GM21423 (cell line): ENCODE measurements around the gene NBR1.
"Not testable (repeated sequence)": the region's sequence is repeated elsewhere in the genome, so short reads cannot be mapped to it uniquely, and the experiment has no call there.

Source experiments
- ATAC-seq: cut with Tn5 transposase; IDR thresholded peaks from one replicate; pipeline ENCODE4 v1.9.1; 2021; ENCODE audit warnings: mild to moderate bottlenecking, moderate library complexity; ENCODE audit not compliant: unreplicated experiment

The NBR1 gene

GRCh38 chr17:43170766-43171585 is at the start of gene NBR1:
Gene NBR1, plus strand, starts transcription at chr17:43171214. Its CDS starts 4,586 bp downstream, at chr17:43175800.
- peak; percentile 72 for ATAC-seq

- ATAC-seq, result peak; percentile 98
Measured at GRCh38 chr17:43125133-43125966, 45.7 kb upstream of the NBR1 start, which contains the start of gene BRCA1. Gene BRCA1, minus strand, starts transcription at chr17:43125364. Its CDS starts 1,268 bp downstream, at chr17:43124096.

GRCh38 chr17:43125967-43126910 is 44.8 kb upstream of the NBR1 start:
- ATAC-seq, result no peak

- no peak for ATAC-seq
Measured at GRCh38 chr17:43126911-43127290, 44.1 kb upstream of the NBR1 start.

GRCh38 chr17:43127333-43127876 is 43.6 kb upstream of the NBR1 start:
- ATAC-seq, result not testable (repeated sequence)

GRCh38 chr17:43129671-43130010 is 41.4 kb upstream of the NBR1 start:
- no peak for ATAC-seq

GRCh38 chr17:43132117-43132516 is 38.9 kb upstream of the NBR1 start:
- no peak for ATAC-seq

GRCh38 chr17:43133439-43133838 is 37.6 kb upstream of the NBR1 start:
- not testable (repeated sequence) for ATAC-seq

- ATAC-seq, result no peak
Measured at GRCh38 chr17:43134774-43135453, 36.1 kb upstream of the NBR1 start.

- ATAC-seq, result no peak
Measured at GRCh38 chr17:43135454-43135819, 35.6 kb upstream of the NBR1 start.

GRCh38 chr17:43136574-43136973 is 34.4 kb upstream of the NBR1 start:
- ATAC-seq, result not testable (repeated sequence)

- ATAC-seq, result not testable (repeated sequence)
Measured at GRCh38 chr17:43138531-43138930, 32.5 kb upstream of the NBR1 start.

GRCh38 chr17:43140396-43141332 is 30.4 kb upstream of the NBR1 start:
- ATAC-seq, result no peak

GRCh38 chr17:43142153-43142552 is 28.9 kb upstream of the NBR1 start:
- no peak for ATAC-seq

- no peak for ATAC-seq
Measured at GRCh38 chr17:43143201-43143600, 27.8 kb upstream of the NBR1 start.

- ATAC-seq, result no peak
Measured at GRCh38 chr17:43146649-43147048, 24.4 kb upstream of the NBR1 start.

GRCh38 chr17:43151880-43152456 is 19.0 kb upstream of the NBR1 start:
- no peak for ATAC-seq

- ATAC-seq, result not testable (repeated sequence)
Measured at GRCh38 chr17:43153197-43153835, 17.7 kb upstream of the NBR1 start.
